Lower leg skin (tissue), 4 donors: Measurements from ENCODE around the gene CXCR2. TPM values are rescaled to one million over a fixed set of nuclear protein-coding genes. Genes with fewer than 3 reads are reported as not detected.

ENCODE experiments used
- DNase-seq, 2 donors: peaks; one replicate each; pipeline ENCODE4 v3.0.0-alpha.2; 2019; ENCODE audit warnings: low spot score in 2 of 2
- H3K4me3 ChIP-seq: fragments of 200-600 bp; sonication (generic); 2 replicates; pipeline ENCODE4 v1.5.1; 2017; ENCODE audit warnings: mild to moderate bottlenecking, low read depth; ENCODE audit not compliant: poor library complexity, severe bottlenecking
- CTCF ChIP-seq, 3 donors: fragments of 450-650 bp; IDR thresholded peaks; one replicate each; pipeline ENCODE4 v1.5.1; 2016; ENCODE audit warnings: antibody characterized with exemption in 3 of 3, mild to moderate bottlenecking in 3 of 3, moderate library complexity in 2 of 3
- POLR2A ChIP-seq, 2 donors: fragments of 450-650 bp; IDR thresholded peaks; one replicate each; pipeline ENCODE4 v1.6.1; 2016 to 2017; ENCODE audit warnings: antibody characterized with exemption in 2 of 2, mild to moderate bottlenecking in 1 of 2, moderate library complexity in 1 of 2
- WGBS, 2 donors: methylation state at CpG; one replicate each; pipeline ENCODE4 v1.1.5; 2018; 5-methylcytosine and 5-hydroxymethylcytosine counted together
- intact Hi-C: fragments of 100-400 bp; cut with DNase I; formaldehyde crosslinking; loops from one replicate; pipeline ENCODE4 v1.15.0; 2023; ENCODE audit warnings: low total_unique reads
- total RNA-seq, 4 donors: library from RNA; depleted of rRNA; stranded (reverse); fragments of >200 nt; gene quantifications; one replicate each; pipeline ENCODE4 v1.1.0, GENCODE V29; 2016

Gene CXCR2
- total RNA-seq, 4 donors from 2014 or later = 1.7 to 2.8 (median 1.8) TPM

DNA sequence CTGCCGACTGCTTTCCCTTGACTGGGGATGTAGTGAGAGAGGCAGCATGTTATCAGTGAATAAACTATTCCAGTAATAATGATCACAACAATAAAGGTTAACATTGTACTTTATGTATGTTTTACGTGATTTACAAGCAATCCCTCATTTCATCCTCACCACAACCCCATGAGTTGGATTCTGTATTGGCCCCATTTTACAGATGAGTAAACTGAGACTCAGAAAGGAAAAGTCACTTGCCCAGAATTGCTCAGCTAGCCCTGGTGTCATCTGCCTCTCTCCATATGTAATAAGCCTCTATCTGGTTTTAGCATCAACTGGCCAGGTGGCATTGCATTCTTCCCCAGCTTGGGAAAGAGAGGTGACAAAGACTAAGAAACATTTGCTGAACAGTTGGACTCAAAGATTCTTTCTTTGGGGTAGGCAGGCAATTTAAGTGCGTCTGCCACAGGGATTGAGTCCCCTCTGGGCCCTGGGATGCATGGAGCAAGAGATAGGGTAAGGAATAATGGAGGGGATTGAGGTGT lies 2.2 kb downstream of the CXCR2 start:
- WGBS, 2 donors = 80 to 87% methylated on average over 3 of the region's 3 CpGs
- H3K4me3 ChIP-seq = no peak overlapping the region
- no peak for DNase-seq
- TF ChIP-seq POLR2A (IDR thresholded peaks at IDR 0.05) (no peak), CTCF (IDR thresholded peaks at IDR 0.05) (no peak)
- intact Hi-C loops = no loop called here

- TF ChIP-seq CTCF (IDR thresholded peaks at IDR 0.05) (no peak), POLR2A (IDR thresholded peaks at IDR 0.05) (no peak)
- DNase-seq = no peak
- WGBS, 2 donors = 46 to 59% methylated on average over 6 of the region's 6 CpGs
- H3K4me3 ChIP-seq = no peak overlapping the region
- intact Hi-C loops = no loop called here
Observed at GRCh38 chr2:218128781-218129457, 3.1 kb downstream of the CXCR2 start.

DNA sequence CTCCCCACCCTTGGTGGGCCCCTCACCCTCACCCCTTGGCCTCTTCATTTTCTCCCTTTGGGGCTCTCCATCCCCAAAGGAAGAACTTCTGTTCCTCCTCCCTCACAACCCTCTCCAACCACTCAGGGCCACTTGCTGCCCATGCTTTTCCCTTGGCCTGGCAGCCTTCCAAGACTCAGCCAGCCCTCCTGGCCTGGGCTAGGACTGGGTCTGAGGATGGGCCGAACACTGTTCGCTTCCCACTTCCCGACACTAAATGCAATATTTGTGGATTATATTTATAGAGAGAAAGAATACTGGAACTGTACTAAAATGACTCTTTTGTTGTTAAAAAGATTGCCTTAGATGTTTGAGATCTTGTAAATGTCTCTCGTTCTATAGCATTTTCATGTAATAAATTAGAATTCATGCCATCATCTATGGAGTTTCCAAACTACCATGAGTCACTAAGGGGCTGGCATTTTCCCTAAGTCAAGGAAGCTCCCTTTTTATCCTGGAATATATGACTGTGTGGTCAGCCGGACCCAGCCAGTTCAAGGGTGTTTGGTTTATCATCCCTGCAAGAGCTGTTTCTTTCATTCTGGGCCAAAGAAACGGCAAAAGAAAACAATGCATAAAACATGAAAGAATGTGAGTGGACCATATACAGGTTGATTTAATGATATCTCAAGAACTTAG lies 3.8 kb downstream of the CXCR2 start:
- DNase-seq = no peak
- TF ChIP-seq CTCF (IDR thresholded peaks at IDR 0.05) = no peak
- no peak for TF ChIP-seq POLR2A (IDR thresholded peaks at IDR 0.05)
- H3K4me3 ChIP-seq = no peak overlapping the region
- intact Hi-C loops = no loop called here
- 77 to 86% methylated on average over 6 of the region's 6 CpGs for WGBS, 2 donors

DNA sequence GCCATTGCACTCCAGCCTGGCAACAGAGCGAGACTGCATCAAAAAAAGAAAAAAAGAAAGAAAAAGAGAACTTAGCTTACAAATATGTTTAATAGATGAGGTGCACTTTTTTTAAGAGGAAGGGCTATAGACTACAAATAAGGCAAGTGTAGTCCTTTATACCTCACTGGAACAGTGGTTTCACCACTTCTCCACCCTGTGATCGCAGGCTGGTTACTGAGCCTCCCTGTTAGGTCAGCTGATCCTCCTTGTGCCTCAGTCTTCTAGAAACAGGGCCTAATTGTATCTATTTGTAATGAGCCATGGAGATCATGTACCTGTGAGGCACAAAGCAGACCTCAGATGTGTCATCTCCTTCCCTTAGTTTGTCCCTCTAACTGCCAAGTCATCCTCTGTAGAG lies 4.5 kb downstream of the CXCR2 start:
- no peak for TF ChIP-seq POLR2A (IDR thresholded peaks at IDR 0.05)
- no peak for TF ChIP-seq CTCF (IDR thresholded peaks at IDR 0.05)
- H3K4me3 ChIP-seq = no peak overlapping the region
- DNase-seq = no peak
- intact Hi-C loops = no loop called here
- 69 to 87% methylated on average over 2 of the region's 2 CpGs for WGBS, 2 donors

DNA sequence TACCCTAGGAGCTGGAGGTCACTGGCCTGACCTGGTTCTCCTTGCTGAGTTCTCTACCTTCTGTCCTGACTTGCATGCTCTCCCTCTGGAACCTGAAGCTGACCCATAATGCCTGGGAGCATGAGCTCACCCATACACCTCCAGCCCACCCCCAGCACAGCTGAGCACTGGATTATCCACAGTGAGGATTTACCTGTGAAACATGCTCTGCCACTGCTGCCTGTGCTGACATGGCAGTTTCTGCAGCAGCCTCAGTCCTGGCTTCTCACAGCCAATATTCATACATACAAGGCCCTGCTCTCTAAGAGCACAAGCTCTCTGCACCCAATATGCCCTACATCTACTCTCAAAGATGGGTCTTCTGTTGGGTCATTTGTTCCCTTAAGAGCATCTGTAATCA lies 5.0 kb downstream of the CXCR2 start:
- intact Hi-C loops = no loop called here
- no peak overlapping the region for H3K4me3 ChIP-seq
- TF ChIP-seq CTCF (IDR thresholded peaks at IDR 0.05) = no peak
- no peak for TF ChIP-seq POLR2A (IDR thresholded peaks at IDR 0.05)
- DNase-seq = no peak
